ENCODE measurements around the gene TOX2. TPM values are rescaled to one million over a fixed set of nuclear protein-coding genes. Genes with fewer than 3 reads are reported as not detected.

The TOX2 gene
- total RNA-seq, 1 experiment from 2014 or later: 1.8 TPM

GRCh38 chr20:43903953-43904826 is 10.5 kb upstream of the TOX2 start:
- no peak overlapping the region for H3K4me3 ChIP-seq (ENCODE audit: low read length)
- ChIA-PET CTCF (no interaction called here), POLR2A (ENCODE audit: unreplicated experiment) (no interaction called here)
- ATAC-seq (no peak), DNase-seq (no peak)
- H3K27me3 ChIP-seq (ENCODE audit: low read length): no peaks in the 10 kb centered on the region
- H3K9ac ChIP-seq (ENCODE audit: low read length): no peak overlapping the region
- no peaks in the 10 kb centered on the region for H3K9me3 ChIP-seq (ENCODE audit: low read length)
- intact Hi-C loops (cut with micrococcal nuclease): no loop called here
- H3K36me3 ChIP-seq (ENCODE audit: low read depth, low read length): no peaks in the 10 kb centered on the region
- H3K79me2 ChIP-seq (ENCODE audit: low read length): no peaks in the 10 kb centered on the region
- H3K4me1 ChIP-seq (ENCODE audit: insufficient read depth, low read length): peaks cover 12% of the 10 kb centered on the region
- TF ChIP-seq EZH2phosphoT487 (IDR thresholded peaks at IDR 0.05; ENCODE audit: borderline replicate concordance, low read length): no peak
- TF ChIP-seq EZH2 (IDR thresholded peaks at IDR 0.05; ENCODE audit: low read length, unreplicated experiment): no peak
- TF ChIP-seq, protein P1, sequence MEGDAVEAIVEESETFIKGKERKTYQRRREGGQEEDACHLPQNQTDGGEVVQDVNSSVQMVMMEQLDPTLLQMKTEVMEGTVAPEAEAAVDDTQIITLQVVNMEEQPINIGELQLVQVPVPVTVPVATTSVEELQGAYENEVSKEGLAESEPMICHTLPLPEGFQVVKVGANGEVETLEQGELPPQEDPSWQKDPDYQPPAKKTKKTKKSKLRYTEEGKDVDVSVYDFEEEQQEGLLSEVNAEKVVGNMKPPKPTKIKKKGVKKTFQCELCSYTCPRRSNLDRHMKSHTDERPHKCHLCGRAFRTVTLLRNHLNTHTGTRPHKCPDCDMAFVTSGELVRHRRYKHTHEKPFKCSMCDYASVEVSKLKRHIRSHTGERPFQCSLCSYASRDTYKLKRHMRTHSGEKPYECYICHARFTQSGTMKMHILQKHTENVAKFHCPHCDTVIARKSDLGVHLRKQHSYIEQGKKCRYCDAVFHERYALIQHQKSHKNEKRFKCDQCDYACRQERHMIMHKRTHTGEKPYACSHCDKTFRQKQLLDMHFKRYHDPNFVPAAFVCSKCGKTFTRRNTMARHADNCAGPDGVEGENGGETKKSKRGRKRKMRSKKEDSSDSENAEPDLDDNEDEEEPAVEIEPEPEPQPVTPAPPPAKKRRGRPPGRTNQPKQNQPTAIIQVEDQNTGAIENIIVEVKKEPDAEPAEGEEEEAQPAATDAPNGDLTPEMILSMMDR (conservative IDR thresholded peaks at IDR 0.05; ENCODE audit: low read depth, low read length): no peak
- no peaks in the 10 kb centered on the region for H4K20me1 ChIP-seq (ENCODE audit: low read length)
- BruUV-seq (replicated peaks): no TSS peak
- no peaks in the 10 kb centered on the region for H3K9me2 ChIP-seq (replicated peaks; ENCODE audit: low read length)
- no peak overlapping the region for H2AFZ ChIP-seq (ENCODE audit: low read length)
- no peaks in the 10 kb centered on the region for H3F3A ChIP-seq (ENCODE audit: low read length, unreplicated experiment)
- H3K27ac ChIP-seq (ENCODE audit: low read length): no peak overlapping the region
- no peak overlapping the region for H3K4me2 ChIP-seq (ENCODE audit: low read length)

DNA sequence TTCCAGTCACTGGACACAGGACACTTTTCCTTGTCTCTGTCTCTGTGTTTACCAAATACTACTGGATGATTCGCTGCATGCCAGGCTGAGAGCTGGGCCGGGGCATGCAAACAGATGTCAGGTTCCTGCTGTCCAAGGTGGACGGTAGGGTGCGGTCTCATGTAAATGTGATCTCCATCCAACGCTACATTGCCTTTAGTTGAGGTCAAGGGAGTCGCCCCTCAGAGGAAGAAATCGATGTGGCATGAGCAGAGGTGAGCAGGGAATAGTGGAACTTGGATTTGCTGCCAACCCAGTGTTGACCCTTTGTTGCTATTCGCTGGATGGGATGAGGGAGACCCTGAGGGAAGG is 9.8 kb upstream of the TOX2 start:
- intact Hi-C loops (cut with micrococcal nuclease): no loop called here
- H3K9ac ChIP-seq (ENCODE audit: low read length): no peak overlapping the region
- H3F3A ChIP-seq (ENCODE audit: low read length, unreplicated experiment): no peaks in the 10 kb centered on the region
- H3K79me2 ChIP-seq (ENCODE audit: low read length): no peaks in the 10 kb centered on the region
- ATAC-seq (peak; percentile 53), DNase-seq (peak; percentile 38)
- CTCF ChIA-PET: no interaction called here
- H3K36me3 ChIP-seq (ENCODE audit: low read depth, low read length): no peaks in the 10 kb centered on the region
- no peaks in the 10 kb centered on the region for H3K9me2 ChIP-seq (replicated peaks; ENCODE audit: low read length)
- no TSS peak for BruUV-seq (replicated peaks)
- no peak overlapping the region for H2AFZ ChIP-seq (ENCODE audit: low read length)
- no peak overlapping the region for H3K4me3 ChIP-seq (ENCODE audit: low read length)
- H4K20me1 ChIP-seq (ENCODE audit: low read length): no peaks in the 10 kb centered on the region
- no peak overlapping the region for H3K4me2 ChIP-seq (ENCODE audit: low read length)
- no peak overlapping the region for H3K27ac ChIP-seq (ENCODE audit: low read length)
- peaks cover 12% of the 10 kb centered on the region for H3K4me1 ChIP-seq (ENCODE audit: insufficient read depth, low read length)
- POLR2A ChIA-PET (ENCODE audit: unreplicated experiment): no interaction called here
- TF ChIP-seq EZH2 (IDR thresholded peaks at IDR 0.05; ENCODE audit: low read length, unreplicated experiment) (no peak), EZH2phosphoT487 (IDR thresholded peaks at IDR 0.05; ENCODE audit: borderline replicate concordance, low read length) (no peak)
- TF ChIP-seq, protein P1 (conservative IDR thresholded peaks at IDR 0.05; ENCODE audit: low read depth, low read length): no peak
- H3K27me3 ChIP-seq (ENCODE audit: low read length): no peaks in the 10 kb centered on the region
- no peaks in the 10 kb centered on the region for H3K9me3 ChIP-seq (ENCODE audit: low read length)

- ChIA-PET CTCF (no interaction called here), POLR2A (ENCODE audit: unreplicated experiment) (no interaction called here)
- H4K20me1 ChIP-seq (ENCODE audit: low read length): no peaks in the 10 kb centered on the region
- H3K4me1 ChIP-seq (ENCODE audit: insufficient read depth, low read length): peaks cover 12% of the 10 kb centered on the region
- ATAC-seq: no peak
- BruUV-seq (replicated peaks): no TSS peak
- H3K36me3 ChIP-seq (ENCODE audit: low read depth, low read length): no peaks in the 10 kb centered on the region
- intact Hi-C loops (cut with micrococcal nuclease): no loop called here
- no peaks in the 10 kb centered on the region for H3K9me3 ChIP-seq (ENCODE audit: low read length)
- no peak overlapping the region for H3K9ac ChIP-seq (ENCODE audit: low read length)
- TF ChIP-seq, protein P1 (conservative IDR thresholded peaks at IDR 0.05; ENCODE audit: low read depth, low read length): no peak
- TF ChIP-seq EZH2phosphoT487 (IDR thresholded peaks at IDR 0.05; ENCODE audit: borderline replicate concordance, low read length) (no peak), EZH2 (IDR thresholded peaks at IDR 0.05; ENCODE audit: low read length, unreplicated experiment) (no peak)
- H2AFZ ChIP-seq (ENCODE audit: low read length): no peak overlapping the region
- H3K4me3 ChIP-seq (ENCODE audit: low read length): no peak overlapping the region
- no peaks in the 10 kb centered on the region for H3K79me2 ChIP-seq (ENCODE audit: low read length)
- no peaks in the 10 kb centered on the region for H3K9me2 ChIP-seq (replicated peaks; ENCODE audit: low read length)
- no peaks in the 10 kb centered on the region for H3F3A ChIP-seq (ENCODE audit: low read length, unreplicated experiment)
- no peak for DNase-seq
- no peak overlapping the region for H3K27ac ChIP-seq (ENCODE audit: low read length)
- H3K27me3 ChIP-seq (ENCODE audit: low read length): no peaks in the 10 kb centered on the region
- H3K4me2 ChIP-seq (ENCODE audit: low read length): no peak overlapping the region
These were observed 8.1 kb upstream of the TOX2 start for GRCh38 chr20:43906505-43907034.

Data from PC-3 (cell line).